ENCODE results near the gene IRX3.

DNA sequence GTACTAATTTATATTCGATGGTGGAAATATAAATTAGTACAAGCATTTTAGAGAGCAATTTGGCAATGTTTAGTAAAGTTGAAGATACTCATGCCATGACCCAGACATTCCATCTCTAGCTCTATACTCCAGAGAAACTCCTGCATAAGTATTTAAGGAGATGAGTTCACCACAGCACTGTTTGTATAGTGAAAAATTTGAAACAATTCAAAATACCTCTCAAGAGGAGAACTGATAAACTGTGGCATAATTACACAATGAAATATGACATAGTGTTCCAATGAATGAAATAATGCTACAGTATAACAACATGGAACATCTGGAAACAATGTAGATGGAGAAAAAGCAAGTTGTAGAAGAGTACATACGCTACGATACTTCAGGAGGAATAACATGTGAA lies 48.6 kb upstream of the IRX3 start:
- TF ChIP-seq POLR2AphosphoS5 (IDR thresholded peaks at IDR 0.05; ENCODE audit: low read depth, low read length) (no peak), POLR2A (IDR thresholded peaks at IDR 0.05; ENCODE audit: low read depth, low read length) (no peak)
